HepG2 (cell line): ENCODE measurements around the gene IER2. TPM values are rescaled to one million over a fixed set of nuclear protein-coding genes. Genes with fewer than 3 reads are reported as not detected.

ENCODE experiments used
- AGO1 ChIP-seq: fragments of 200-400 bp; formaldehyde crosslinking; IDR thresholded peaks from 2 replicates; pipeline ENCODE4 v1.6.1; 2017; ENCODE audit warnings: mild to moderate bottlenecking, low read depth, low read length, moderate library complexity; ENCODE audit not compliant: poor library complexity, severe bottlenecking
- BRD4 ChIP-seq: sonication (generic); formaldehyde crosslinking; IDR thresholded peaks from 2 replicates; pipeline ENCODE4 v1.4.0; 2020; ENCODE audit warnings: missing genetic modification reagents
- CBX1 ChIP-seq: IDR thresholded peaks from one replicate; pipeline ENCODE4 v1.6.1; 2016; ENCODE audit warnings: antibody characterized with exemption, low read depth
- ELF1 ChIP-seq: sonication (generic); formaldehyde crosslinking; IDR thresholded peaks from 2 replicates; pipeline ENCODE4 v1.4.0; 2020; ENCODE audit warnings: missing genetic modification reagents
- KDM3A ChIP-seq: IDR thresholded peaks from 2 replicates; pipeline ENCODE4 v1.6.1; 2018; ENCODE audit warnings: low read depth, missing compliant biosample characterization
- KDM5A ChIP-seq: fragments of 200-600 bp; sonication (generic); IDR thresholded peaks from 2 replicates; pipeline ENCODE4 v1.7.0; 2018; ENCODE audit warnings: antibody characterized with exemption, mild to moderate bottlenecking, low read length, borderline replicate concordance
- MLX ChIP-seq: IDR thresholded peaks from 2 replicates; pipeline ENCODE4 v1.6.1; 2016
- MTF2 ChIP-seq: sonication (generic); formaldehyde crosslinking; IDR thresholded peaks from 2 replicates; pipeline ENCODE4 v1.5.0; 2020; ENCODE audit warnings: missing genetic modification reagents, borderline replicate concordance
- POLR2A ChIP-seq, 2 experiments: IDR thresholded peaks; 2 replicates each; pipeline ENCODE4 v1.6.1; 2011; ENCODE audit warnings: low read depth in 2 of 2, low read length in 2 of 2, mild to moderate bottlenecking in 1 of 2, moderate library complexity in 1 of 2; ENCODE audit not compliant: insufficient read depth in 1 of 2
- POLR2AphosphoS2 ChIP-seq: IDR thresholded peaks from 2 replicates; pipeline ENCODE4 v1.6.1; 2011; ENCODE audit warnings: low read depth, low read length, improper control_type of control experiment
- RCOR2 ChIP-seq: IDR thresholded peaks from 2 replicates; pipeline ENCODE4 v1.6.1; 2016; ENCODE audit warnings: missing biosample characterization, missing genetic modification reagents
- RFXAP ChIP-seq: sonication (generic); formaldehyde crosslinking; IDR thresholded peaks from 2 replicates; pipeline ENCODE4 v1.4.0; 2020; ENCODE audit warnings: missing genetic modification reagents, borderline replicate concordance
- SMARCC2 ChIP-seq: fragments of 450-650 bp; IDR thresholded peaks from 2 replicates; pipeline ENCODE4 v1.6.1; 2017; ENCODE audit warnings: antibody characterized with exemption, mild to moderate bottlenecking
- SP1 ChIP-seq, 2 experiments: fragments of 450-650 bp in 1 of 2; sonication (generic) in 1 of 2; formaldehyde crosslinking in 1 of 2; IDR thresholded peaks; 2 replicates each; pipeline versions ENCODE4 v1.4.0 to v1.6.1; 2016 to 2020; ENCODE audit warnings: missing genetic modification reagents in 1 of 2
- ZC3H13 ChIP-seq: sonication (generic); formaldehyde crosslinking; IDR thresholded peaks from 2 replicates; pipeline ENCODE4 v1.8.1; 2023; ENCODE audit warnings: mild to moderate bottlenecking, missing genetic modification reagents, moderate library complexity
- ZKSCAN1 ChIP-seq: fragments of 150-350 bp; IDR thresholded peaks from 2 replicates; pipeline ENCODE4 v1.6.1; 2014; ENCODE audit warnings: low read length
- ZNF720 ChIP-seq: sonication (generic); formaldehyde crosslinking; IDR thresholded peaks from 2 replicates; pipeline ENCODE4 v1.4.0; 2020; ENCODE audit warnings: missing genetic modification reagents
- ZNF780A ChIP-seq: sonication (generic); formaldehyde crosslinking; IDR thresholded peaks from 2 replicates; pipeline ENCODE4 v1.8.0; 2022; ENCODE audit warnings: mild to moderate bottlenecking, missing genetic modification reagents, moderate library complexity
- ZNF878 ChIP-seq: sonication (generic); formaldehyde crosslinking; IDR thresholded peaks from 2 replicates; pipeline ENCODE4 v1.8.1; 2023; ENCODE audit warnings: mild to moderate bottlenecking, missing genetic modification reagents, moderate library complexity
- ZSCAN29 ChIP-seq: sonication (generic); formaldehyde crosslinking; conservative IDR thresholded peaks from 2 replicates; pipeline ENCODE4 v1.4.0; 2020; ENCODE audit warnings: mild to moderate bottlenecking, missing genetic modification reagents
- polyA plus RNA-seq, 8 experiments: library from polyadenylated mRNA; depleted of rRNA in 3 of 8; stranded (reverse) in 7 of 8; unstranded in 1 of 8; fragments of >200 nt; fragmentation: Illumina TruSeq in 4 of 8; extraction: Trizol in 4 of 8; gene quantifications; 2 replicates each; pipeline versions ENCODE4 v1.2.1 to v1.2.3, GENCODE V29; 2011 to 2016; ENCODE audit warnings: low read depth in 4 of 8, missing spikeins in 1 of 8, mixed read lengths in 1 of 8; ENCODE audit not compliant: insufficient read depth in 1 of 8
- total RNA-seq, 5 experiments: library from RNA; depleted of rRNA; stranded (reverse); fragments of >200 nt; fragmentation: Illumina TruSeq; extraction: Trizol; gene quantifications; 2 replicates each; pipeline ENCODE4 v1.2.3, GENCODE V29; 2016; ENCODE audit warnings: low read depth in 1 of 5
- TF ChIP-seq, protein P1 (sequence below): sonication (generic); formaldehyde crosslinking; IDR thresholded peaks from 2 replicates; pipeline ENCODE4 v1.4.0; 2020; ENCODE audit warnings: missing genetic modification reagents
- TF ChIP-seq, protein P2 (sequence below): IDR thresholded peaks from 2 replicates; pipeline ENCODE4 v1.6.1; 2016; ENCODE audit warnings: mild to moderate bottlenecking

The IER2 gene
- total and polyA plus RNA-seq, 2 of the 13 experiments (the other 11 are each of a cell fraction or from before 2014, with no cell fraction given) = 10.1 to 14.3 TPM

- TF ChIP-seq ZSCAN29 (CRISPR knock-in tag) (0 out of 2 replicates have a peak, but pooled peaks have one; percentile 8), ELF1 (CRISPR knock-in tag) (no peak), BRD4 (CRISPR knock-in tag) (0 out of 2 replicates have a peak, but pooled peaks have one; percentile 26), POLR2AphosphoS2 (peak; percentile 85; the same call in 1 of the 2 replicates), MTF2 (CRISPR knock-in tag) (no peak), RCOR2 (CRISPR knock-in tag) (peak; percentile 73; the same call in 1 of the 2 replicates), POLR2A (IDR thresholded peaks at IDR 0.05; ENCODE audit: insufficient read depth in 1 of 2, low read depth in 2 of 2, low read length in 2 of 2) (peak; percentile 6 to 69; a peak in 2 of 4 replicates), ZC3H13 (CRISPR knock-in tag) (peak; percentile 93; the same call in 1 of the 2 replicates), ZKSCAN1 (no peak), ZNF720 (CRISPR knock-in tag) (no peak), KDM3A (CRISPR knock-in tag) (peak; percentile 65; the same call in 1 of the 2 replicates), ZNF780A (CRISPR knock-in tag) (no peak), SMARCC2 (no peak), AGO1 (peak; percentile 36), CBX1 (peak; percentile 88), ZNF878 (CRISPR knock-in tag) (no peak), RFXAP (peak; percentile 19; the same call in 1 of the 2 replicates), SP1 (IDR thresholded peaks at IDR 0.05) (no peak), SP1 (CRISPR knock-in tag; IDR thresholded peaks at IDR 0.05) (no peak), KDM5A (peak; percentile 3; the same call in 1 of the 2 replicates), MLX (CRISPR knock-in tag) (no peak)
- TF ChIP-seq, protein P1, sequence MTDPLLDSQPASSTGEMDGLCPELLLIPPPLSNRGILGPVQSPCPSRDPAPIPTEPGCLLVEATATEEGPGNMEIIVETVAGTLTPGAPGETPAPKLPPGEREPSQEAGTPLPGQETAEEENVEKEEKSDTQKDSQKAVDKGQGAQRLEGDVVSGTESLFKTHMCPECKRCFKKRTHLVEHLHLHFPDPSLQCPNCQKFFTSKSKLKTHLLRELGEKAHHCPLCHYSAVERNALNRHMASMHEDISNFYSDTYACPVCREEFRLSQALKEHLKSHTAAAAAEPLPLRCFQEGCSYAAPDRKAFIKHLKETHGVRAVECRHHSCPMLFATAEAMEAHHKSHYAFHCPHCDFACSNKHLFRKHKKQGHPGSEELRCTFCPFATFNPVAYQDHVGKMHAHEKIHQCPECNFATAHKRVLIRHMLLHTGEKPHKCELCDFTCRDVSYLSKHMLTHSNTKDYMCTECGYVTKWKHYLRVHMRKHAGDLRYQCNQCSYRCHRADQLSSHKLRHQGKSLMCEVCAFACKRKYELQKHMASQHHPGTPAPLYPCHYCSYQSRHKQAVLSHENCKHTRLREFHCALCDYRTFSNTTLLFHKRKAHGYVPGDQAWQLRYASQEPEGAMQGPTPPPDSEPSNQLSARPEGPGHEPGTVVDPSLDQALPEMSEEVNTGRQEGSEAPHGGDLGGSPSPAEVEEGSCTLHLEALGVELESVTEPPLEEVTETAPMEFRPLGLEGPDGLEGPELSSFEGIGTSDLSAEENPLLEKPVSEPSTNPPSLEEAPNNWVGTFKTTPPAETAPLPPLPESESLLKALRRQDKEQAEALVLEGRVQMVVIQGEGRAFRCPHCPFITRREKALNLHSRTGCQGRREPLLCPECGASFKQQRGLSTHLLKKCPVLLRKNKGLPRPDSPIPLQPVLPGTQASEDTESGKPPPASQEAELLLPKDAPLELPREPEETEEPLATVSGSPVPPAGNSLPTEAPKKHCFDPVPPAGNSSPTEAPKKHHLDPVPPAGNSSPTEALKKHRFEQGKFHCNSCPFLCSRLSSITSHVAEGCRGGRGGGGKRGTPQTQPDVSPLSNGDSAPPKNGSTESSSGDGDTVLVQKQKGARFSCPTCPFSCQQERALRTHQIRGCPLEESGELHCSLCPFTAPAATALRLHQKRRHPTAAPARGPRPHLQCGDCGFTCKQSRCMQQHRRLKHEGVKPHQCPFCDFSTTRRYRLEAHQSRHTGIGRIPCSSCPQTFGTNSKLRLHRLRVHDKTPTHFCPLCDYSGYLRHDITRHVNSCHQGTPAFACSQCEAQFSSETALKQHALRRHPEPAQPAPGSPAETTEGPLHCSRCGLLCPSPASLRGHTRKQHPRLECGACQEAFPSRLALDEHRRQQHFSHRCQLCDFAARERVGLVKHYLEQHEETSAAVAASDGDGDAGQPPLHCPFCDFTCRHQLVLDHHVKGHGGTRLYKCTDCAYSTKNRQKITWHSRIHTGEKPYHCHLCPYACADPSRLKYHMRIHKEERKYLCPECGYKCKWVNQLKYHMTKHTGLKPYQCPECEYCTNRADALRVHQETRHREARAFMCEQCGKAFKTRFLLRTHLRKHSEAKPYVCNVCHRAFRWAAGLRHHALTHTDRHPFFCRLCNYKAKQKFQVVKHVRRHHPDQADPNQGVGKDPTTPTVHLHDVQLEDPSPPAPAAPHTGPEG (CRISPR knock-in tag) = no peak
- TF ChIP-seq, protein P2, sequence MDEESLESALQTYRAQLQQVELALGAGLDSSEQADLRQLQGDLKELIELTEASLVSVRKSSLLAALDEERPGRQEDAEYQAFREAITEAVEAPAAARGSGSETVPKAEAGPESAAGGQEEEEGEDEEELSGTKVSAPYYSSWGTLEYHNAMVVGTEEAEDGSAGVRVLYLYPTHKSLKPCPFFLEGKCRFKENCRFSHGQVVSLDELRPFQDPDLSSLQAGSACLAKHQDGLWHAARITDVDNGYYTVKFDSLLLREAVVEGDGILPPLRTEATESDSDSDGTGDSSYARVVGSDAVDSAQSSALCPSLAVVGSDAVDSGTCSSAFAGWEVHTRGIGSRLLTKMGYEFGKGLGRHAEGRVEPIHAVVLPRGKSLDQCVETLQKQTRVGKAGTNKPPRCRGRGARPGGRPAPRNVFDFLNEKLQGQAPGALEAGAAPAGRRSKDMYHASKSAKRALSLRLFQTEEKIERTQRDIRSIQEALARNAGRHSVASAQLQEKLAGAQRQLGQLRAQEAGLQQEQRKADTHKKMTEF (CRISPR knock-in tag) = no peak
Observed at GRCh38 chr19:13154911-13155471, 4.8 kb downstream of the IER2 start (continued).
